Measurements from ENCODE around the gene PSORS1C1. TPM values are rescaled to one million over a fixed set of nuclear protein-coding genes. Genes with fewer than 3 reads are reported as not detected.
A peak's percentile ranks its signal among the peaks of the same experiment; 100 is the strongest.

Gene PSORS1C1
- total RNA-seq, 1 donor from 2014 or later = 8.2 TPM

DNA sequence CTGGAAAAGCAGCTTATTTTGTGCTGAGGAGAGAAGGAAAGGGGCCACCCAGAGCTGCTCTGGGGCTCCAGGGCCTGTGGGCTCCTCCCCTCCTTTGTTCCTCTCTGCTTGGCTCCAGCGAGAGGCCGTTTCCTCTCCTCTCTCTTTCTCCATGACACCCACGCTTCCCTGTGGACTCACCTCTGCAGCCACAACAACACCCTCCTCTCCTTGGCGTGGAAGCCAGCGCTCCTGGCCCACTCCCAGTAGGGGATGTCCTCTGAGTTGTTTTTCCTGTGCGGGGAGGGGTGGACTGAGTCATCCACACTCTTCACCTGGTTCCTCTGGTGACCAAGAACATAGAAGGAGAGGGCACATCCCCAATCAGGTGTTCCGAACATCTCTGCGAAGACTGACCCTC is 10.6 kb downstream of the PSORS1C1 start:
- Histone ChIP-seq H3K4me3 (no peak overlapping the region), H3K27me3 (no peaks in the 10 kb centered on the region), H3K27ac (no peak overlapping the region), H3K4me1 (peaks cover 2% of the 10 kb centered on the region), H3K9me3 (no peaks in the 10 kb centered on the region), H3K36me3 (no peaks in the 10 kb centered on the region)
- intact Hi-C loops (cut with DNase I) = no loop called here
- DNase-seq (peak; percentile 78), ATAC-seq (peak; percentile 75)
- TF ChIP-seq CTCF (IDR thresholded peaks at IDR 0.05) = no peak

DNA sequence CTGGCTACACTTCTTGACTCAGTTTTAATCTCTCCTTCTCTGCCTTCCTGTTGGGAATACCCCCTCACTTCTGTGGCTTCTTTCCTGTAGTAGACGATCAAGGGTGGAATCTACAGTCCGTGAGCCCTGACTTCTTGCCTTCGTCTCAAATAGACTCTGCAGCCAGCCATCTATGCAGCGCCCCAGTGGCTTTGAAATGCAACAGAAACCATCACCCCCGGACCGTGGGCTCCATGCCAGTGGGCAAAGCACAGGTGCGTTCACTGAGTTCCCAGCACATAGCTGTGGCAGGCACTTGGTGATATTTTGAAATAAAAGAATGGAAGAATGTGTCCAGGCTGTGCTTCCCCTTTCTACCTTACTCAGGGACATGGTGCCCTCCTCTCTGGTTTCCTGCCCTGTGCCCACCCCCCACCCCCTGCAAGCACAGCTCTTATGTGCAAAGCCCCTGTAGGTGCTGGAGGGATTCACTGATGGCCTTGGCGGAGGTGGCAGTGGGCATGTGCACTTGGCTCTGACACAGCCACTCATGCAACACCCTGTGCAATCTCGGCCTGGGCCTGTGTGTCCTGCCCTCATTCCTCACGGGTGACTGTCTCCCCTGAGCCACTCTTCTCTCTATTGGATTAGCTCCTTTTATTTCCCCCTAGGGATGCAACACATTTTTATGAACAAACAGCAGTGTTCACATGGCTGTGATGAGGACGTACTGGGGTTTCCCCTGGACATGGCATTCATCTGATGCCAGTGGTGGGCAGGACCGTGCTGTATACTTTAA is 11.2 kb downstream of the PSORS1C1 start:
- DNase-seq (no peak), ATAC-seq (no peak)
- Histone ChIP-seq H3K27me3 (no peaks in the 10 kb centered on the region), H3K4me3 (no peak overlapping the region), H3K36me3 (no peaks in the 10 kb centered on the region), H3K9me3 (no peaks in the 10 kb centered on the region), H3K27ac (no peak overlapping the region), H3K4me1 (peaks cover 2% of the 10 kb centered on the region)
- TF ChIP-seq CTCF (IDR thresholded peaks at IDR 0.05) = no peak
- intact Hi-C loops (cut with DNase I) = no loop called here

DNA sequence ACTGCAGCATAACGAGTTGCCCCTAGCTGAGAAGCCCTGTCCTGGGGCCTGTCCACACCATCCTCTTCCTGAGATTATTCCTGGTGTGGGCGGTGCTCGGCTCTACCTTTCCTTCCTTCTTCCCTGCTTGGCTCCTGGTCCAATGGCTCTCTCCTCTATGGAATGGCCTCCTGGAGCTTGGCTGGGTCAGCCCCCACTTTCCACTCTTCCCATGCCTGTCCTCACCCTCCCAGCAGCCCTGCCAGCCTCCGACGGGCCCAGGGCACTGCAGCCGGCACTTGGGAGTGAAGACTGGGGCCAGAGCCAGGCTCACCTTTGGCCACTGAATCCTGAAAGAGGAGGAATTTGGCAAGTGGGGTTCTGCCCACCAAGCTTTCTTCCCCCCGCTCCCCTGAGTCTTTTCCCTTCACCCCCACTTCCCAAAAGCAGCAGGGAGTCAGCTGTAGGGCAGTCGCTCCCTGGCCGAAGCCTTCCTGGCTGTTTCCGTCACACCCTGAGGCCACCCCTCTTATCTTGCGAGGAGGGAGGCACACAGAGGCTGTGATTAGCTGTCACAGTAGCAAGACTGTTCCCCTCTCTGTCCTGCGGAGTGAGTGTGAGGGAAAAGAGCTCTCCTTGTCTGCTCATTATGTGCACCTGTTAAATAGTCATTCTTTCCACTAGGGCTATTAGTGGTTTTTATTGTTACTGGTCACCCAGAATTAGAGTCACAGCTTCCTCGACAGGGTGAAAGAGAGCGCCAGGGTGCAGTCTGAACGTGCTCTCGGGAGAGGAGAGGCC is 12.0 kb downstream of the PSORS1C1 start:
- H3K4me3 ChIP-seq = no peak overlapping the region
- TF ChIP-seq CTCF (IDR thresholded peaks at IDR 0.05) = no peak
- H3K9me3 ChIP-seq = no peaks in the 10 kb centered on the region
- intact Hi-C loops (cut with DNase I) = no loop called here
- H3K27ac ChIP-seq = no peak overlapping the region
- H3K36me3 ChIP-seq = no peaks in the 10 kb centered on the region
- H3K4me1 ChIP-seq = peaks cover 2% of the 10 kb centered on the region
- no peak for ATAC-seq
- H3K27me3 ChIP-seq = no peaks in the 10 kb centered on the region
- DNase-seq = no peak

DNA sequence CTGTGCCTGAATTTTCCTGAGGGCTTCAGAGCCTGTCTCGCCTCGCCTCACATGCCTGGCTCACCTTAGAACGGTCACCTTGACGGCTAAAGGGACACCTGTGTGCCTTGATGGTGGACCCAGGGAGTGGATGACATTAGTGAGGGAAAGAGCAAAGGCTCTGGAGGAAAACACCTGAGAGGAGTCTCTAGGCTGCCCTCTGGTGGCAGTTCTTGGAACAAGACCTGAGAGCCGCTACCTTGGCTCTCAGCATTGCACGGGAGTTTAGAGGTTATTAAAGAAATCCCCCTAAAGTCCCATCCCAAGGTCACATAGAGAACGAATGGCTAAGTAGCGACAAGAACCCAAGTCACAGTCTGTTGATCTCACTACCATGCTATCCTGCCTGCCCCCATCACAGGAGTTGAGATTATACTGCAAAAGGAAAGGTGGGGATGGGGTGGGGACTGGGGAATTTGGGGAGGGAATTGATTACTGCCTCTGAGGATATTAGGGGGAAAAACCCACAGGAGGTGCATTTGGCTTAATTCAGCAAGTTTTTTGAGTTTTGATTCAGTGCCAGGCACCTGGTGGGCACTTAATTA is 13.6 kb downstream of the PSORS1C1 start:
- Histone ChIP-seq H3K27ac (no peak overlapping the region), H3K4me3 (no peak overlapping the region), H3K4me1 (no peaks in the 10 kb centered on the region), H3K27me3 (no peaks in the 10 kb centered on the region), H3K36me3 (no peaks in the 10 kb centered on the region), H3K9me3 (no peaks in the 10 kb centered on the region)
- peak; percentile 86 for TF ChIP-seq CTCF (IDR thresholded peaks at IDR 0.05)
- DNase-seq (no peak), ATAC-seq (peak; percentile 75)
- intact Hi-C loops (cut with DNase I) = no loop called here

GRCh38 chr6:31129130-31129529 is 14.5 kb downstream of the PSORS1C1 start:
- ATAC-seq = no peak
- Histone ChIP-seq H3K9me3 (no peaks in the 10 kb centered on the region), H3K4me3 (no peak overlapping the region), H3K4me1 (no peaks in the 10 kb centered on the region), H3K27ac (no peak overlapping the region), H3K36me3 (no peaks in the 10 kb centered on the region), H3K27me3 (no peaks in the 10 kb centered on the region)
- intact Hi-C loops (cut with DNase I) = no loop called here
- no peak for TF ChIP-seq CTCF (IDR thresholded peaks at IDR 0.05)
- DNase-seq = no peak

Data from upper lobe of right lung (tissue), 1 donor.